C4-2B (cell line): Measurements from ENCODE around the gene CCDC8.

Experiments
- H3K27ac ChIP-seq: fragments of 450-650 bp; 2 replicates; pipeline ENCODE4 v1.5.1; 2017
- ZFX ChIP-seq: fragments of 450-650 bp; IDR thresholded peaks from 2 replicates; pipeline ENCODE4 v1.6.1; 2017
- TF ChIP-seq, protein P1 (sequence below): fragments of 450-650 bp; conservative IDR thresholded peaks from 2 replicates; pipeline ENCODE4 v1.5.1; 2017; ENCODE audit warnings: mild to moderate bottlenecking

CCDC8 gene

DNA sequence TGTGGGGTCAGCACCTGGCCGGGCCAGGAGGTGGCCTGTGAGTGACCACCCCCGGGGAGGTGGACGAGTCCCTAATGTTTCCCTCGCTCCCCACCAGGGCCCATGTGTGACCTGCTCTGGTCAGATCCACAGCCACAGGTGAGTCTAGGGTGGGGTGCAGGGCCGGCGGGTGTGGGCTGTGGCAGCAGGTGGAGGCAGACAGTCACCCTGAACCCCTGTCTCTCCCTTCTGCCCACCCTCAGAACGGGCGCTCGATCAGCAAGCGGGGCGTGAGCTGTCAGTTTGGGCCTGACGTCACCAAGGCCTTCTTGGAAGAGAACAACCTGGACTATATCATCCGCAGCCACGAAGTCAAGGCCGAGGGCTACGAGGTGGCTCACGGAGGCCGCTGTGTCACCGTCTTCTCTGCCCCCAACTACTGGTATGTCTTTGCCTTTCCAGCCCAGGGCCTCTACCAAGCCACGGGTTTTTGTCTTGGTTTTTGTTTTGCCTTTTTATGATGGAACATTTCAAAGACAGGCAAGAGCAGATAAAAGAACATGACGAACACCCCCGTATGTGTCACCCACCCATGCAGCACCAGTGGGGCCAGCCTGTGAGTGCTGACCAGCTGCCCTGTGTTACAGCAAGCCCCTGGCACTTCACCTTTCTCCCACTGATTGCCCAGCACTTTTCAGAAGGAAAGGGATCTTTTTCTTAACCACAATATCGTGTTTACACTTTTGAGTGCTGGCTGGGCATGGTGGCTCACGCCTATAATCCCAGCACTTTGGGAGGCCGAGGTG lies 24.9 kb downstream of the CCDC8 start:
- no peak overlapping the region for H3K27ac ChIP-seq
- TF ChIP-seq ZFX: no peak
- TF ChIP-seq, protein P1, sequence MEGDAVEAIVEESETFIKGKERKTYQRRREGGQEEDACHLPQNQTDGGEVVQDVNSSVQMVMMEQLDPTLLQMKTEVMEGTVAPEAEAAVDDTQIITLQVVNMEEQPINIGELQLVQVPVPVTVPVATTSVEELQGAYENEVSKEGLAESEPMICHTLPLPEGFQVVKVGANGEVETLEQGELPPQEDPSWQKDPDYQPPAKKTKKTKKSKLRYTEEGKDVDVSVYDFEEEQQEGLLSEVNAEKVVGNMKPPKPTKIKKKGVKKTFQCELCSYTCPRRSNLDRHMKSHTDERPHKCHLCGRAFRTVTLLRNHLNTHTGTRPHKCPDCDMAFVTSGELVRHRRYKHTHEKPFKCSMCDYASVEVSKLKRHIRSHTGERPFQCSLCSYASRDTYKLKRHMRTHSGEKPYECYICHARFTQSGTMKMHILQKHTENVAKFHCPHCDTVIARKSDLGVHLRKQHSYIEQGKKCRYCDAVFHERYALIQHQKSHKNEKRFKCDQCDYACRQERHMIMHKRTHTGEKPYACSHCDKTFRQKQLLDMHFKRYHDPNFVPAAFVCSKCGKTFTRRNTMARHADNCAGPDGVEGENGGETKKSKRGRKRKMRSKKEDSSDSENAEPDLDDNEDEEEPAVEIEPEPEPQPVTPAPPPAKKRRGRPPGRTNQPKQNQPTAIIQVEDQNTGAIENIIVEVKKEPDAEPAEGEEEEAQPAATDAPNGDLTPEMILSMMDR: no peak

DNA sequence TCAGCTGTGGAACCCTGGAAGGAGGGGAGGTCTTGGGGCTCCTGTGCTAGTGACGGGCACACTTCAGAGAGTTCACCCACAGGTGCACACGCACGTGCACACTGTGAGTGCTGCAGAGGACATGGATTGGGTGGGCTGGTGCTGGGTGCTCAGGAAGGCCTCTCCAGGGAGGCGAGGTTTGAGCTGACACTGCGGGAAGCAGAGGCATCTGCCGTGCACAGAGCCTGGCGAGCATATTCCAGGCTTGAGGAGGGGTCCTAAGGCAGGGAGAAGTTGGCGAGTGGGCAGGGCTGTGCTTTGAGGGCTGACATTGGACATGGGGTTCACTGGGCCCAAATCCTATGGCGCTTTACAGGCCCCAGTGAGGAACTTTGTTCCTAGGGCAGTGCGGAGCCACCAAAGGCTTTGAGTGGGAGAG lies 25.6 kb downstream of the CCDC8 start:
- no peak for TF ChIP-seq ZFX
- no peak overlapping the region for H3K27ac ChIP-seq

DNA sequence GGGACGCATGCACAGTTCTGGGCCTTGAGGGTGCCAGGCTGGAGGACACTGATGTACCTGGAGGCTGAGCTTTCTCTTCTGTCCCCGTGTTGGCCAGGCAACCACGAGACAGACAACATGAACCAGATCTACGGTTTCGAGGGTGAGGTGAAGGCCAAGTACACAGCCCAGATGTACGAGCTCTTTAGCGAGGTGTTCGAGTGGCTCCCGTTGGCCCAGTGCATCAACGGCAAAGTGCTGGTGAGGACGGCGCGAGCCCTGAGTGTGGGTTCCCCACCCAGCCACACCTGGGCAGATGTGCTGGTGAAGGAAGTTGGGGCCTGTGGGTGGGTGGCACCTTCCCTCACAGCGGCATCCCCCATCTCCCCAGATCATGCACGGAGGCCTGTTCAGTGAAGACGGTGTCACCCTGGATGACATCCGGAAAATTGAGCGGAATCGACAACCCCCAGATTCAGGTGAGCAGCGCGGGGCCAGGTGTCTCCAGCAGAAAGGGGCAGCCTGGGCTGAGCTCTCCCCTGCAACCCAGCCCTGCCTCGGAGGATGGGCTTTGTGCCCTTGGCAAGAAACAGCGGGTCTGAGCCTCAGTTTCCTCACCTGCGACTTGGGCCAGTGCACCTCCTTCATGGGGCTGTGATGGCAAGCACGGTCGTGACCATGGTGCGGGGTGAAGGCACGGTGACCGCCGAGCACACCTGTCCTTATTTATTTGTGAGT lies 26.2 kb downstream of the CCDC8 start:
- no peak overlapping the region for H3K27ac ChIP-seq
- TF ChIP-seq, protein P1: no peak
- no peak for TF ChIP-seq ZFX

DNA sequence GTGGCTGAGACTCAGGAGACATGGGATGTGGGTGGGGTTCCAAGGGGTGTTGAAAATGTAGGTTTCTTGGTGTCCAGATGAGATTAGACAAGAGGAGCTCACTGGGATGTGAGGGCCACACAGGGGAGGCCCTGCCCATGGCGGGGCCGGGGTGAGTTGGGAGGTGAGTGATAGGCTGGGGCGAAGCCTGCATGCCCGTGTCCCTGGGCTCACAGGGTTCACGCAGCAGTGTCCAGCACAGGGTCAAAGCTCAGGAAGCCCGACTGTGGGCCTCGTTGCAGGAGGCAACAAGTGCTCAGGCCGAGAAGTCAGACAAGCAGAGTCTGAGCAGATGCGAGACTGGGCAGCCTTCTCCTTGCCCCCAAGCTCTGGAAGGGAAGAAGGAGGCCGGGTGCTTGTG lies 27.2 kb downstream of the CCDC8 start:
- no peak overlapping the region for H3K27ac ChIP-seq
- TF ChIP-seq, protein P1: no peak
- no peak for TF ChIP-seq ZFX

DNA sequence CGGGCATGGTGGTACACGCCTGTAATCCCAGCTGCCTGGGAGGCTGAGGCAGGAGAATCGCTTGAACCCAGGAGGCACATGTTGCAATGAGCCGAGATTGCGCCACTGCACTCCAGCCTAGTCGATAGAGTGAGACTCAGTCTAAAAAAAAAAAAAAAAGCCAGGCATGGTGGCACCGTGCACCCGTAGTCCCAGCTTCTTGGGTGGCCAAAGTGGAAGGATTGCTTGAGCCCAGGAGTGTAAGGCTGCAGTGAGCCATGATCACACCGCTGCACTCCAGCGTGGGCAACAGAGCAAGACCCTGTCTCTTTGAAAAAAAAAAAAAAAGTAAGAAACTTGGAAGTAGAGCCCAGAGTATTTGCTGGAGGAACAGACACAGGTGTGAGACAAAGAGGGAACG lies 27.7 kb downstream of the CCDC8 start:
- no peak for TF ChIP-seq ZFX
- TF ChIP-seq, protein P1: no peak
- H3K27ac ChIP-seq: no peak overlapping the region

DNA sequence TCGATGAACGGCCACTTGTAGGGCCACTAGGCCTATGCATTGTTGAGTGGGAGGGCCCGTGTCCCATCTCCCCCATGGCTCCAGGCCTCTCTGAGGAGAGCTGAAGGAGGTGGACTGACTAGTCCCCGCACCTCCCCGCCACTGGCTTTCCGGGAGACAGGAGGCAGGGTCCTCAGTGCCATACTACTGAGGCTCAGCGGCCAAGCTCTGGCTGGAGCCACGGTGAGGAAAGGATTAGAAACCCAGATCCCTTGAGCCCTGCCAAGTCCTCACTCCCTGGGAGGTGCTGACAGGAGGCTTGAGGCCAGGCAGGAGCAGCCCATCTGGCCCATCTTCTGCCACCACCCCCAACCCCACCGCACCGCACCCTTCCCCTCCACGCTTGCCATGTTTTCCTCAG lies 29.0 kb downstream of the CCDC8 start:
- H3K27ac ChIP-seq: no peak overlapping the region
- no peak for TF ChIP-seq ZFX
- TF ChIP-seq, protein P1: no peak

DNA sequence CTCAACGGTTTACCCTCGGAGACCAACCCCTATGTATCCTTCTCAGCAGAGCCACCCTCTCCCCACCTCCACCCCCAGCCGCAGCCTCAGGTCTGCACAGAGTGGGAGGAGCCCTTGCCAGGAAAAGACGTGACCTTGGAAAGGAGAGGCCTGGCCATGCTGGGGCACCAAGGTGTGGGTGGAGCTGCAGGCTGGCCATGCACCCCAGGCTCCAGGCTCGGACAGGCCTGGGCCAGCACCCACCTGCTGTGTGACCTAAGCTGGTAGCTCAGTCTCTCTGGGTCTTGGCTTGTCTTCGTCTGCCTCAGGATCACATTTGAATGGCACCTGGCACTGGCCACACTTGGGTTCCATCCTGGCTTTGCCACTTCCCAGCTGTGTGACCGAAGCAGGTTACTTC lies 29.5 kb downstream of the CCDC8 start:
- no peak overlapping the region for H3K27ac ChIP-seq
- TF ChIP-seq, protein P1: no peak
- TF ChIP-seq ZFX: no peak
